GM19395 (cell line): Measurements from ENCODE around the gene PPFIA4.

ENCODE experiments used
- ATAC-seq: cut with Tn5 transposase; IDR thresholded peaks from one replicate; pipeline ENCODE4 v1.9.1; 2021; ENCODE audit warnings: mild to moderate bottlenecking, moderate library complexity; ENCODE audit not compliant: unreplicated experiment

PPFIA4 gene

GRCh38 chr1:203056012-203056411, 29.7 kb downstream of the PPFIA4 start:
- ATAC-seq: no peak

DNA sequence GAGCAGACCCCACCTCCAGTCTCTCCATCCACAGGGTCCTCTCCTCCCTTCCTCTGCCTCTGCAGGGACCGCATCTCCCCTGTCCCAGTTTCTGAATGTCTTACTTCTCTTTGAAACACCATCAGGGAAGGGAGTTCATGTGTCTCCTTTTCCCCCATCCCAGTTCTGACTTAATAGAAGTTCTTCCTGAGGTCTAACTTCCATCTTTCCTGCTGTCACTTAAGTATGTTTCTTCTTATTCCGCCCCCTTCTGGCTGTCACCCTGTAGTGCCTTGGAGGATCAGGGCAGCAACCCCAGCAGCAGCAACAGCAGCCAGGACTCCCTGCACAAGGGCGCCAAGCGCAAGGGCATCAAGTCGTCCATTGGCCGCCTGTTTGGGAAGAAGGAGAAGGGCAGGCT, 30.2 kb downstream of the PPFIA4 start:
- ATAC-seq: no peak

GRCh38 chr1:203057911-203058675, 31.8 kb downstream of the PPFIA4 start:
- no peak for ATAC-seq

- no peak for ATAC-seq
These were observed 32.3 kb downstream of the PPFIA4 start for GRCh38 chr1:203058676-203058935.

GRCh38 chr1:203059485-203059884, 33.2 kb downstream of the PPFIA4 start:
- ATAC-seq: no peak

- no peak for ATAC-seq
These were observed 33.8 kb downstream of the PPFIA4 start for GRCh38 chr1:203060115-203060514.

DNA sequence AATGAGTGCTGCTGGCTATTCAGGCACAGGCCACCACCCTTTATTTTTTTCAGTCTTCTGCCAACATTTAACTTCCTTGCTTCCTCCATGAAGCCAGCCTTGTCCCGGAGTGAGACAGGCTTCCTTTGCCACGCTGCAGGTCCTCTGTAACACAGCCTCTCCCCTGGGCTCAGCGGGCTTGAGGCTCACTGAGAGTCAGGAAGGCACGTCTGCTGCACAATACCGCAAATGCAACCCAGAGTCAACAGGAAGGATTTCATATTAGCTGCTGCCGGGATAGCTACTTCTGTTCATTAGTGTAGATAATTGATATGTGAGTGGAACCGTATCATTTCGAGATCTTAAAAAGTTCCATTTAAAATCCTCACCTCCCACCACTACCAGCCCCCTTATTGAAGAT, 37.0 kb downstream of the PPFIA4 start:
- ATAC-seq: no peak

DNA sequence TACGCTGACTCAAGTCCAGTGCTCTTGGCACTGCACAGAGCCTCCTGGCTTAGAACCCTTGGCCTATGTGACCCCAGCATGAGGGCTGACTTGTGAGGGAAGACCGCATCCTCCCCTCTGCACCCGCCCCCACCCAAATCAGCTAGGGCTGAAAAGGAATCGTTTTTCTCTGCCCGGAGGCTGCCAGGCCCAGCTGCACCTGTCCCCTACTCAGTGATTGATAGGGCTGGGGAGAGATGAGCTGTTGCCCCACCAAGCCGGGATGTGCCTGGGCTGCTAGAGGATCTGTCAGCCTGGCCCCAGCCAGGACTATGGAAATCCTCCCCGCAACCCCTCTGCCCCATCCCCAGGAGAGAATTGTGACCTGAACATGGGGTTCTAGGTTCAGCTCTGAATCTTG, 38.9 kb downstream of the PPFIA4 start:
- no peak for ATAC-seq

- no peak for ATAC-seq
These were observed 39.7 kb downstream of the PPFIA4 start for GRCh38 chr1:203065986-203066385.

GRCh38 chr1:203066965-203067364, 40.7 kb downstream of the PPFIA4 start:
- ATAC-seq: no peak

- no peak for ATAC-seq
These were observed 42.9 kb downstream of the PPFIA4 start for GRCh38 chr1:203069030-203069747.

DNA sequence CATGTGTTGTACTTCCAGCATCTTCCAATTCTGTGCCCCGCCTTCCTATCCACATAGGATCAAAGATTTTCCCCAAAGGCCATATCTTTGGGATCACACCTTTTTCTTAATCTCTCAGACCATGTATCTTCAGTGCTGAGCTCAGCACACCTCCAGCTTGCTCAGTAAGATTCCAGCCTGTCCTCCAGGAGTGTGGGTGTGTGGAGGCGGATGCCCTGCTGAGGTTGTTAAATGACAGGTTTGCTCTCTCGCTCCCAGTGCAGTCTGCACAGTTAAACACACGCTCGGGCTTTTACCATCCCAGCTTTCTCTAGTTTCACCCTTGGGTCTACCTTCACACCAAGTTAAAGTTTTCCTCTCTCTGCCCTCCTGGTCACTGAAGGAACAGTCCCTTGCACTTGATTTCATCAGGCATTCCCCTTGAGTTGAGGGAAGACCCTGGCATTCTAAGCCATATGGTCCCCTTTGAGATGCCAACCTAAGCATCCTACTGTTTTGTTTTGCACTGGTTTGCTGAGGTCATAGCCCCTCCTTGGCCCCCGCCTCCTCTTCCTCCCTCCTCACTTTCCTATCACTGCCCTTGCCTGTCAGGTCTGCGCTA, 45.8 kb downstream of the PPFIA4 start:
- no peak for ATAC-seq

- ATAC-seq: no peak
These were observed 46.6 kb downstream of the PPFIA4 start for GRCh38 chr1:203072911-203073310.

DNA sequence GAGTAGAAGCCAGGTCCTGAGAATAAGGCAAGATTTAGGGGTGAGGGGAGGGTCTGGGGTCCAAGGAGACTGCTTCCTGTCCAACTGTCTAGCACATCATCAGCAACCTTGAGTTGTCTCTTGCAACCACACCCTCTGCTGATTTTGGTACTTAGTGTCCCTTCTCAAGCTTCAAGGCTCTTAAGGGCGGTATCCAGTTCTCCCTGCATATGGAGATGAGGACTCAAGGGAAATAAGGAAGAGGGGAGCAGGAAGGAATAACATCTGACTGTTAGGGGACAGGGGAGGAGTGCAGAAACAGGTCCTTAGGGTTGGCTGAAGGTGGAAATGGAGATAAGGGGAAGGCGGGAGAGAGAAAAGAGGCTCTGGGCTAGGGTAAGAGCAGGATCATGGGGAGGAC, 47.2 kb downstream of the PPFIA4 start:
- no peak for ATAC-seq

DNA sequence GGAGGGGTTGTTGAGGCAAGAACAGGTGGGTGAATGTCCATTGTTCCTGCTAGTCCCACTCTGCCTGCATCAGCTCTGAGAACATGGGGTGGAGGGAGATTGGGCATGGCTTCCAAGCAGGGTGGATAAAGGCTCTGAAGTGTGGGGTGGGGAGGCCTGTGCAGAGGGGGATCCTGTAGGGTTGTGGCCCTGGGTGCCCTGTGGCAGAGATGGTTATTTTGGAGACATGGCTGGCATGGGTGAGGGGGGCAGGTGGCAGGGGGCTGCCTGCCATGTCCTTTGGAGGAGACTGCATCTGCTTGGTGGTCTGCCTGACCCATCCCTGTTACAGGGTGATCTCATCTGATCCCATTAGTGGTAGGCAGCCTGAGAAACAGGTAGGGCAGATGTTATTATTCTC, 48.3 kb downstream of the PPFIA4 start:
- no peak for ATAC-seq

GRCh38 chr1:203075236-203076030, 49.1 kb downstream of the PPFIA4 start:
- no peak for ATAC-seq

- ATAC-seq: no peak
These were observed 49.8 kb downstream of the PPFIA4 start for GRCh38 chr1:203076031-203076511.

DNA sequence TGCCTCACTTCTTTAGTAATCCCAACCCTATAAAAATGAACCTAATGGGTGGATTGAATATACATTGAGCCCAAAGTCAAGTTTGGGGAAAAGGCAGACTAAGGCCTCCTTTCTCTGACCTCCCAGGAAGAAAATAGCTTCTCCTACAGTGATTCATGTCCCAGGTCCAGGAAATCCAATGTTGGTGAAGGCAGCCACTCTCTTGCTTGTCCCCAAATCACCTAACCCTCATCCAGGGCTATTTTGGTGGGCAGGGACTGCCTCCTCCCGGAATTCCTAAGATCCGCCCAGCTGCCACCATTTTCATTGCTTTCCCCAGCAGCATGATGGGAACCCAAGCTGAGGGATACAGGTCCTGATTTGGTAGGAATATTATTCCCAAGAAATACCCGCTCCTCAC, 51.1 kb downstream of the PPFIA4 start:
- no peak for ATAC-seq

DNA sequence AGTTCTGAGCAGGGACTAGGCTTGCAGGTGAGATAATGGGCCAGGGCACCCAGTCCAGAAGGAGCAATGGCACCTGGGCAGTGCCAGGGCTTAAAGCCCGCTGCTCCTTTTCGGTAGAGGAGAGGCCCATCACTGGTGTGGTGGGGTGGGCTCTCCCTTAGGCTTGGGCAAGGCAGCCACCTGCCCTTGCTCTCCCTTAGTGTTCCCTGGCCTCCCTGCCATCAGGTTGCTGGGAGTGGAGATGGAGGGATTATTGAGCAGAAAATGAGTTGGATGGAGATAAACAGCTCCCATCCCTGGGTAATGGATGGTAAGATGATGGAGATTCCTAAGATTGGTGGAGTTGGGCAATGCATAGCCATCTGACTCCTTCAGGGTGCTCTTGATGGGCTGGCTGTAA, 51.7 kb downstream of the PPFIA4 start:
- ATAC-seq: no peak

DNA sequence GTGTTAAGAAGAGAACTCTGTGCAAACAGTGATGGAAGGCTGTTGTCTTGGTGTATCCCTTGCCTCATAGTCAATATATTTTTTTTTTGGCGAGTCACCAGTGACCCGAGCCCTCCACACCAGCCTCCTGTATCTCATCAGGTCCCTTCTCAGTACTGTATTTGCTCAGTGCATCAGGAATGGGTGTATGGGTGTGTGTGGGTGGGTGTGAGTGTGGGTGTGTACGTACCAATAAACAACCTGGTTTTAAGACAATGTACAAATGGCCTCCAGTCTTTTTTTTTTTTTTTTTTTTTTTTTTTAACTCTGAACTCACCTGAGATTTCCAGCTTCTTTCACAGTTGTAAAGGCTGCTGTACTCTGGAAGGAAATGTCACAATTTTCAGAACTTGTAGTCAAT, 52.2 kb downstream of the PPFIA4 start:
- ATAC-seq: no peak

DNA sequence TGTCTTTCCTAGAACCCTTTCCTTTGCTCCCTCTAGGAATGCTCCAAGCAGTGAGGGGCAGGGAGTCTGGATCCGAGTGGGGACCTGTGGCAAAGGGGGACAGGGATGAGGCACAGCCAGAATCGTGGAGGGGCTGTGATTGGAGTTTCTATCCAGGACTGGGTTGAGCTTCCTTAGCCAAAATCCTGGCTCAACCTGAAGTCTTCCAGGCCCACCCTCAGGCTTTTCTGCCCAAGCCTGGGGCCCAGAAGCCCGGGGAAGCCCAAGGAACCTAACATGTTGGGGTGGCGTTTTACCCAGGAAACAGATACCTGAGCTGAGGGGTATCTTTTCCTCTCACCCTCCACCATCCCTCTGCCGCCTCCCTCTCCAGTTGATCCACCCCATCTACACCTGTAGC, 54.2 kb downstream of the PPFIA4 start:
- ATAC-seq: no peak
